ENCODE measurements around the gene TARBP1.

Gene TARBP1

DNA sequence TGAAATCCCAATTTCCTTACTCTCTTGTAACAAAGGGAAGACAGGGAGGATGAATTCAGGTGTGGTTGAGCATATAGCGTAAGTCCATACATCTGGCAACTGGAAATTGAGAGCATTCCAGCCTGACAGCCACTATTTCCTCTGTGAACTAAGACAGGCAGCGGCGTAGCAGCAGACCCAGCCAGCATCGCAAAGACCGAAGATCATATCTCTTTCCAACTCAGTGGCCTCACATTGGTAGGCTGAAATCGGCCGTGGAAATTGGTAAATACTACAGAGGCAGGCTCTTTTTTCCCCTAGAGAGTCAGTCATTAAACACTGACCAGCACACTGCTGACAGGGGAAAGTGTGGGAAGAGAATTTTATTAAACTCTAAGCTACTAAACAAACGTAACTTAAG lies 43.4 kb downstream of the TARBP1 start:
- no peak for TF ChIP-seq CTCF (IDR thresholded peaks at IDR 0.05; ENCODE audit: control insufficient read depth, insufficient read depth, low read depth, low read length, missing control alignments)
- DNase-seq (ENCODE audit: low read depth) = no peak
- no peak overlapping the region for H3K4me3 ChIP-seq (ENCODE audit: control insufficient read depth, low read depth, low read length)

DNA sequence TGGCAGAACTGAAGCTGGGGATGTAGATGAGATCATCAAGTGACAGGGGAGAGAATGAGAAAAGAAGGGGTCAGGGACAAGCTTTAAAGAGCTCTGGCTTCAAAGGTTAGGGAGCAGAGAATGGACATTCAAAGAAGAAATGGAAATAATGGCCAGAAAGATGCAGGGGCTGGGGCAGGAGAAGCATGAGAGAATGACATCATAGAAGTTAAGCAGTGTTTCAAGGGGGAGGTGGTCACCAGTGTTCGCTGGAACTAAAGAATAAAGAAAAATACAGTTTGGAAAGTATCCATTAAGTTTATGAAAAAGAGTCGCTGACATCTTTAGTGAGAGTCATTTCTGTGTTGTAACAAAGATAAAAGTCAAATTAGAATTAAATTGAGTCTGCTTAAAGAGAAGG lies 44.3 kb downstream of the TARBP1 start:
- no peak for TF ChIP-seq CTCF (IDR thresholded peaks at IDR 0.05; ENCODE audit: control insufficient read depth, insufficient read depth, low read depth, low read length, missing control alignments)
- no peak overlapping the region for H3K4me3 ChIP-seq (ENCODE audit: control insufficient read depth, low read depth, low read length)
- DNase-seq (ENCODE audit: low read depth) = no peak

DNA sequence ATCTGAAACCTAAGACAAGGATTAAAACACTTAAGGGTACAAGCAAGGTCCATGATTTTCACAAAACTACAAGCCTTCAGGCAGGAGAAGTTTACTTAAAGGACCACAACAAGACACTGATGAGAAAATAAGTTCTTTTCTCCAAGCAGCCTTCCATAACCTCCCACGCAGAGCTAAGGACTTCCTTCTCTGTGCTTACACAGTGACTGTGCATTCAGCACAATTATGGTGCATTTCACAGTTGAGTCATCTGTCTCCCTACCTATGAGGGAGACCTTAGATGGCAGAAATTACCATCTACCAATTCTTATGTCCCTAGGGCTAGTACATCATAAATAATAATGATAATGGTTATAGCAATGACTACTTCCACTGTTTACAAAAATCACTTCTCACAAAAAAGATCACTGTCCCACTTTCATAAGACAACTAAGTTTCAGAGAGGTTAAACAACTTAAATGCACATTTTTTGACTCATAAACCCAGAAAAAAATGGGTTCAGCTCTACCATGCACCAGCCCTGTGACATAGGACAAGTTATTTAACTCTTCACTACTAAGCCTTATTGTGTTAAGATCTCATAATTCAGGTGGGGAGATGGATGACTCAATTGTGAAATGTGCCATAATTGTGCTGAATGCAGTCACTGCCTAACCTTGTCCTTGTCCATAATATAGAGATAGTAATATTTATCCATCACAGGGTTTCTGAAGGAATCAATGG lies 45.3 kb downstream of the TARBP1 start:
- peak; percentile 21 for DNase-seq (ENCODE audit: low read depth)
- H3K4me3 ChIP-seq (ENCODE audit: control insufficient read depth, low read depth, low read length) = no peak overlapping the region
- TF ChIP-seq CTCF (IDR thresholded peaks at IDR 0.05; ENCODE audit: control insufficient read depth, insufficient read depth, low read depth, low read length, missing control alignments) = no peak

DNA sequence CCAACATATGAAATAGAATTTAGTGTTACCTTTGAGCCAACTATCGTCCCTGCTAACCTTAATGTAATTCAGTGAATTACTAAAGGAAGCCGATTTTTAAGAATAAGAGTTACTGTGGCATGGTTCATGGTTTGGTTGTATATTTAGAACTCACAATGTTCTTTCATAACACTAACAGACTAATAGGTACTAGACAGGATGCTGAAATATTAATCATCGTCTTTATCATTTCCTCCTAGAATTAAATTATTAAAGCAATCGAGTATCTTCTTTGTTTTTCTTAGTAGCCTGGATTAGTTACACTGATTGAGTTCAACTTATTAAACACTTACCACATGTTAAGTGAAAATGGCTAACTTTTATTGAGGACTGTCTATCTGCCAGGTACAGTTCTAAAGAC lies 47.7 kb downstream of the TARBP1 start:
- DNase-seq (ENCODE audit: low read depth) = no peak
- H3K4me3 ChIP-seq (ENCODE audit: control insufficient read depth, low read depth, low read length) = no peak overlapping the region
- TF ChIP-seq CTCF (IDR thresholded peaks at IDR 0.05; ENCODE audit: control insufficient read depth, insufficient read depth, low read depth, low read length, missing control alignments) = no peak

DNA sequence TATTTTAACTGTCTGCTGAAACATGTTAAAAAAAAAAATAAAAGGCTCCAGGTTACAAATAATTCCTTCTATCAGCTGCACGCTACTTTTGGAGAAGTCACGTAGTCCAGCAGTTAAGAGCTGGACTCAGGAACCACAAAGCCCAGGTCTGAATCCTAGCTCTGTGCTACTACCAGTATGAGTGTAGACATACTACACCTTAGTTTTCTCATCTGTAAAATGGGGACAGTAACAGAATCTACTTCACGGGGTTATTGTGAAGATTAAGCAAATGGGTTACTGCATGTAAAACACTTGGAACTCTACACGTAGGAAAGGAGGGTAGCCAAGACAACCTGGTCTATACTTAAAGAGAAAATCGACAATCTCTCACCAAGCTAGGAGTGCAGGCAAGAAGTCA lies 48.3 kb downstream of the TARBP1 start:
- TF ChIP-seq CTCF (IDR thresholded peaks at IDR 0.05; ENCODE audit: control insufficient read depth, insufficient read depth, low read depth, low read length, missing control alignments) = no peak
- no peak overlapping the region for H3K4me3 ChIP-seq (ENCODE audit: control insufficient read depth, low read depth, low read length)
- no peak for DNase-seq (ENCODE audit: low read depth)

- no peak for DNase-seq (ENCODE audit: low read depth)
- TF ChIP-seq CTCF (IDR thresholded peaks at IDR 0.05; ENCODE audit: control insufficient read depth, insufficient read depth, low read depth, low read length, missing control alignments) = no peak
- no peak overlapping the region for H3K4me3 ChIP-seq (ENCODE audit: control insufficient read depth, low read depth, low read length)
Measured at GRCh38 chr1:234429434-234429806, 49.6 kb downstream of the TARBP1 start.
